Coronary artery (tissue), 2 donors: ENCODE results near the gene TCAF1.

ENCODE experiments used
- DNase-seq: peaks from one replicate; pipeline ENCODE4 v3.0.0-alpha.2; 2017; ENCODE audit warnings: low spot score
- H3K27ac ChIP-seq, 2 donors: fragments of 200-600 bp; sonication (generic); one replicate each; pipeline ENCODE4 v1.5.1; 2016 to 2019
- H3K4me3 ChIP-seq: fragments of 200-600 bp; sonication (generic); 2 replicates; pipeline ENCODE4 v1.5.1; 2016; ENCODE audit warnings: mild to moderate bottlenecking, moderate library complexity
- CTCF ChIP-seq: fragments of 200-600 bp; sonication (generic); IDR thresholded peaks from one replicate; pipeline ENCODE4 v1.5.1; 2019; ENCODE audit warnings: antibody characterized with exemption

The TCAF1 gene

GRCh38 chr7:143936087-143937009, 34.4 kb upstream of the TCAF1 start:
- Histone ChIP-seq H3K27ac (no peak overlapping the region), H3K4me3 (no peak overlapping the region)
- TF ChIP-seq CTCF: no peak
- no peak for DNase-seq

GRCh38 chr7:143934526-143935325, 32.8 kb upstream of the TCAF1 start, which contains the start of gene OR2F2:
OR2F2 (plus strand) TSS chr7:143935233; CDS start chr7:143935233, 0 bp downstream.
- no peak for DNase-seq
- no peak for TF ChIP-seq CTCF

GRCh38 chr7:143931739-143932138, 29.8 kb upstream of the TCAF1 start:
- no peak for DNase-seq
- no peak for TF ChIP-seq CTCF
- Histone ChIP-seq H3K4me3 (no peak overlapping the region), H3K27ac (no peak overlapping the region)

More at GRCh38 chr7:143934526-143935325, 32.8 kb upstream of the TCAF1 start, which contains the start of gene OR2F2:
- no peak within 1 kb of the TSS for H3K4me3 ChIP-seq
- no peak within 1 kb of the TSS for H3K27ac ChIP-seq

- Histone ChIP-seq H3K4me3 (no peak overlapping the region), H3K27ac (no peak overlapping the region)
- TF ChIP-seq CTCF: no peak
- DNase-seq: no peak
Observed at GRCh38 chr7:143929224-143929920, 27.4 kb upstream of the TCAF1 start.

- TF ChIP-seq CTCF: no peak
- Histone ChIP-seq H3K4me3 (no peak overlapping the region), H3K27ac (no peak overlapping the region)
- no peak for DNase-seq
Observed at GRCh38 chr7:143924851-143925250, 22.9 kb upstream of the TCAF1 start.

- no peak for DNase-seq
- H3K27ac ChIP-seq: no peak overlapping the region
- H3K4me3 ChIP-seq: no peak overlapping the region
- no peak for TF ChIP-seq CTCF
Observed at GRCh38 chr7:143914938-143915652, 13.1 kb upstream of the TCAF1 start.
